GM23338 (cell line): ENCODE measurements around the gene RNF114. TPM values are rescaled to one million over a fixed set of nuclear protein-coding genes. Genes with fewer than 3 reads are reported as not detected.
"Not testable (repeated sequence)": the region's sequence is repeated elsewhere in the genome, so short reads cannot be mapped to it uniquely, and the experiment has no call there.

ENCODE experiments used
- ATAC-seq: fragments of 200-7000 bp; cut with Tn5 transposase; 3 replicates; pipeline ENCODE4 v1.9.1; 2020
- DNase-seq: peaks from one replicate; pipeline ENCODE4 v3.0.0-alpha.2; 2015; ENCODE audit warnings: low spot score
- H2AFZ ChIP-seq: fragments of 200-600 bp; sonication (generic); 2 replicates; pipeline ENCODE4 v1.8.0; 2016; ENCODE audit warnings: antibody characterized with exemption, mild to moderate bottlenecking, moderate library complexity
- H3F3A ChIP-seq: fragments of 200-600 bp; sonication (generic); replicated peaks from 2 replicates; pipeline ENCODE4 v1.8.0; 2017; ENCODE audit warnings: antibody characterized with exemption, mixed run types, low read depth
- H3K27ac ChIP-seq: fragments of 200-600 bp; sonication (generic); 2 replicates; pipeline ENCODE4 v1.6.1; 2016; ENCODE audit warnings: low read depth
- H3K27me3 ChIP-seq: fragments of 200-600 bp; sonication (generic); 2 replicates; pipeline ENCODE4 v1.8.0; 2016; ENCODE audit warnings: mild to moderate bottlenecking, mixed run types, moderate library complexity; ENCODE audit not compliant: insufficient read depth
- H3K36me3 ChIP-seq: fragments of 200-600 bp; sonication (generic); 2 replicates; pipeline ENCODE4 v1.8.0; 2016; ENCODE audit warnings: mild to moderate bottlenecking; ENCODE audit not compliant: insufficient read depth
- H3K4me1 ChIP-seq: fragments of 200-600 bp; sonication (generic); 2 replicates; pipeline ENCODE4 v1.8.0; 2016; ENCODE audit warnings: mild to moderate bottlenecking, moderate library complexity; ENCODE audit not compliant: insufficient read depth
- H3K4me2 ChIP-seq: fragments of 200-600 bp; sonication (generic); 2 replicates; pipeline ENCODE4 v1.7.1; 2017; ENCODE audit warnings: mixed run types
- H3K4me3 ChIP-seq: fragments of 200-600 bp; sonication (generic); 2 replicates; pipeline ENCODE4 v1.6.1; 2016; ENCODE audit warnings: mixed run types
- H3K79me2 ChIP-seq: fragments of 200-600 bp; sonication (generic); replicated peaks from 2 replicates; pipeline ENCODE4 v1.8.0; 2017; ENCODE audit warnings: mild to moderate bottlenecking; ENCODE audit not compliant: insufficient read depth
- H3K9me2 ChIP-seq: fragments of 200-600 bp; sonication (generic); 2 replicates; pipeline ENCODE4 v1.8.0; 2017; ENCODE audit not compliant: insufficient read depth
- H4K20me1 ChIP-seq: fragments of 200-600 bp; sonication (generic); replicated peaks from 2 replicates; pipeline ENCODE4 v1.8.0; 2017; ENCODE audit warnings: mild to moderate bottlenecking; ENCODE audit not compliant: insufficient read depth
- H3K27ac Mint-ChIP-seq: 2 replicates; pipeline ENCODE4 v1.8.0; 2020; ENCODE audit warnings: inconsistent platforms, mild to moderate bottlenecking, moderate library complexity, mixed read lengths
- H3K27me3 Mint-ChIP-seq: 3 replicates; pipeline ENCODE4 v1.8.0; 2022; ENCODE audit warnings: low read depth, mild to moderate bottlenecking, moderate library complexity, mixed read lengths, inconsistent platforms; ENCODE audit not compliant: insufficient read depth, poor library complexity
- H3K36me3 Mint-ChIP-seq: 3 replicates; pipeline ENCODE4 v1.8.0; 2021; ENCODE audit warnings: low read depth, mild to moderate bottlenecking, inconsistent platforms, moderate library complexity, mixed read lengths
- H3K4me1 Mint-ChIP-seq: 3 replicates; pipeline ENCODE4 v1.8.0; 2020; ENCODE audit warnings: mild to moderate bottlenecking, inconsistent platforms, mixed read lengths
- H3K4me3 Mint-ChIP-seq: 3 replicates; pipeline ENCODE4 v1.8.0; 2021; ENCODE audit warnings: moderate library complexity, mild to moderate bottlenecking, inconsistent platforms, mixed read lengths
- H3K9me3 Mint-ChIP-seq: 3 replicates; pipeline ENCODE4 v1.8.0; 2020; ENCODE audit warnings: moderate library complexity, mild to moderate bottlenecking, inconsistent platforms, mixed read lengths
- CREB1 ChIP-seq: fragments of 250-450 bp; sonication (Bioruptor Pico); IDR thresholded peaks from 2 replicates; pipeline ENCODE4 v1.5.0; 2020; ENCODE audit warnings: low read depth, mild to moderate bottlenecking, moderate library complexity
- EZH2 ChIP-seq: fragments of 200-600 bp; sonication (generic); IDR thresholded peaks from one replicate; pipeline ENCODE4 v1.8.0; 2017; ENCODE audit warnings: antibody characterized with exemption, mild to moderate bottlenecking, low read depth; ENCODE audit not compliant: unreplicated experiment
- EZH2phosphoT487 ChIP-seq: fragments of 200-600 bp; sonication (generic); IDR thresholded peaks from one replicate; pipeline ENCODE4 v1.8.1; 2018; ENCODE audit warnings: antibody characterized with exemption; ENCODE audit not compliant: unreplicated experiment
- JUNB ChIP-seq: IDR thresholded peaks from one replicate; pipeline ENCODE4 v1.6.1; 2016; ENCODE audit warnings: antibody characterized with exemption; ENCODE audit not compliant: unreplicated experiment
- NANOG ChIP-seq: IDR thresholded peaks from 2 replicates; pipeline ENCODE4 v1.6.1; 2016; ENCODE audit warnings: antibody characterized with exemption, borderline replicate concordance
- POLR2AphosphoS5 ChIP-seq: IDR thresholded peaks from 2 replicates; pipeline ENCODE4 v1.6.1; 2016; ENCODE audit warnings: antibody characterized with exemption, low read depth
- REST ChIP-seq: IDR thresholded peaks from one replicate; pipeline ENCODE4 v1.6.1; 2018; ENCODE audit warnings: antibody characterized with exemption; ENCODE audit not compliant: unreplicated experiment
- ZNF114 ChIP-seq: fragments of 250-450 bp; sonication (Bioruptor Pico); IDR thresholded peaks from 2 replicates; pipeline ENCODE4 v1.5.0; 2020; ENCODE audit warnings: mild to moderate bottlenecking, moderate library complexity
- ZNF462 ChIP-seq: fragments of 250-450 bp; sonication (Bioruptor Pico); IDR thresholded peaks from 2 replicates; pipeline ENCODE4 v1.5.0; 2020; ENCODE audit warnings: mild to moderate bottlenecking, moderate library complexity
- polyA plus RNA-seq: library from polyadenylated mRNA; unstranded; fragments of >200 nt; fragmentation: Nextera tagmentation; extraction: Ambion mirVana; gene quantifications from 2 replicates; pipeline ENCODE4 v1.2.1, GENCODE V29; 2016
- total RNA-seq: library from RNA; depleted of rRNA; stranded (reverse); fragments of >200 nt; shearing (Covaris generic); gene quantifications from 2 replicates; pipeline ENCODE4 v1.2.3, GENCODE V29; 2014
- TF ChIP-seq, protein P1 (sequence below), 2 experiments: fragments of 200-600 bp in 1 of 2; sonication (generic) in 1 of 2; conservative IDR thresholded peaks; 2 replicates each; pipeline versions ENCODE4 v1.5.1 to v1.6.1; 2016 to 2017; ENCODE audit warnings: antibody characterized with exemption in 2 of 2, low read depth in 2 of 2, mild to moderate bottlenecking in 2 of 2, moderate library complexity in 1 of 2

RNF114 gene
- total and polyA plus RNA-seq, 2 experiments from 2014 or later = 155 to 279 TPM

DNA sequence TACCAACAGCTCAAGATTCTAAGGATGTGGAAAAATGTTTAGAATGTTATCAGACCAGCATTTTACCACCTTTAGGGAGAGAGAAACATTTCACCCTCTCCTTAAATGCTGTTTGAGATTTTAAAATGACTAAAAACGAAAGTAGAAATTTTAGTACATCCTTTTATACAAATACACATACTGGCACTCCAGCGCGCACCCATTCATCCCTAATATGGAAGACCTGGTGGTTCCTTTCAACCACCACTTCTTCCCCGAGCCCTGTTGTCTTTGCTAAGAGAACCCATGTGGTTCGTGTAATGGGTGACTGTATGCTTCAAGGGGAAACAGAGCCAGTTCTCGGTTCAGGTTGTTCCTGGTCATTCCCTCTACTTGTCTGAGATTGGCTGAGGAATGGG is 42.1 kb upstream of the RNF114 start (continued):
- TF ChIP-seq ZNF462 = no peak
- no peak for TF ChIP-seq POLR2AphosphoS5
- TF ChIP-seq, protein P1, sequence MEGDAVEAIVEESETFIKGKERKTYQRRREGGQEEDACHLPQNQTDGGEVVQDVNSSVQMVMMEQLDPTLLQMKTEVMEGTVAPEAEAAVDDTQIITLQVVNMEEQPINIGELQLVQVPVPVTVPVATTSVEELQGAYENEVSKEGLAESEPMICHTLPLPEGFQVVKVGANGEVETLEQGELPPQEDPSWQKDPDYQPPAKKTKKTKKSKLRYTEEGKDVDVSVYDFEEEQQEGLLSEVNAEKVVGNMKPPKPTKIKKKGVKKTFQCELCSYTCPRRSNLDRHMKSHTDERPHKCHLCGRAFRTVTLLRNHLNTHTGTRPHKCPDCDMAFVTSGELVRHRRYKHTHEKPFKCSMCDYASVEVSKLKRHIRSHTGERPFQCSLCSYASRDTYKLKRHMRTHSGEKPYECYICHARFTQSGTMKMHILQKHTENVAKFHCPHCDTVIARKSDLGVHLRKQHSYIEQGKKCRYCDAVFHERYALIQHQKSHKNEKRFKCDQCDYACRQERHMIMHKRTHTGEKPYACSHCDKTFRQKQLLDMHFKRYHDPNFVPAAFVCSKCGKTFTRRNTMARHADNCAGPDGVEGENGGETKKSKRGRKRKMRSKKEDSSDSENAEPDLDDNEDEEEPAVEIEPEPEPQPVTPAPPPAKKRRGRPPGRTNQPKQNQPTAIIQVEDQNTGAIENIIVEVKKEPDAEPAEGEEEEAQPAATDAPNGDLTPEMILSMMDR (conservative IDR thresholded peaks at IDR 0.05; ENCODE audit: low read depth in 2 of 2) = no peak
- TF ChIP-seq EZH2phosphoT487 = no peak
- no peak for TF ChIP-seq REST
- TF ChIP-seq CREB1 (CRISPR knock-in tag) = no peak
- no peak for TF ChIP-seq NANOG
- no peak for TF ChIP-seq ZNF114 (CRISPR knock-in tag)
- TF ChIP-seq JUNB = no peak
- TF ChIP-seq EZH2 = no peak

DNA sequence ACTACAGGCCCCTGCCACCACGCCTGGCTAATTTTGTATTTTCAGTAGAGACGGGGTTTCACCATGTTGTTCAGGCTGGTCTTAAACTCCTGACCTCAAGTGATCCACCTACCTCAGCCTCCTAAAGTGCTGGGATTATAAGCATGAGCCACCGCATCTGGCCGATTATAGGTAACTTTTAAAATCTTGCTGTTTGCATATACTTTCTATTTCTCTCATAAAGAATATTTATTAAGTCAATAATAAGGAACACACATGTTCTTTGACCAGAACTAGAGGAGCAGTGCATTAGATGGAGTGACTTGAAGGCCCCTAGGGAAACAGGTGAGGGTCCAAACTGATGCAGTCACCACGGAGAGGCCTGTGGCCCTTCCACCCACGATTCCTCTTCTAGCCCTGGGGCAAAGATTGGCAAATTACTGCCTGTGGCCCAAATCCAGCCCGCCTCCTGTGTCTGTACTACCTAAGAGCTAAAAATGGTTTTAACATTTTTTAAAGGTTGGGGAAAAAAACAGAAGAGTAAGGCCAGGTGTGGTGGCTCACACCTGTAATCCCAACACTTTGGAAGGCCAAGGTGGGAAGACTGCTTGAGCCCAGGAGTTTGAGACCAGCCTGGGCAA is 40.6 kb upstream of the RNF114 start:
- not testable (repeated sequence) for H3K27me3 ChIP-seq, H3K36me3 ChIP-seq, H3K27ac Mint-ChIP-seq, H4K20me1 ChIP-seq, H3K79me2 ChIP-seq, H3K4me1 ChIP-seq, ATAC-seq, H3K9me3 Mint-ChIP-seq, DNase-seq, H3K27ac ChIP-seq, H3K36me3 Mint-ChIP-seq, H3K9me2 ChIP-seq, H3F3A ChIP-seq, H3K4me3 Mint-ChIP-seq, H2AFZ ChIP-seq, H3K4me2 ChIP-seq, H3K4me3 ChIP-seq, H3K27me3 Mint-ChIP-seq
- peaks cover 14% of the 10 kb centered on the region for H3K4me1 Mint-ChIP-seq
